ENCODE results near the gene LIN37.

The LIN37 gene

GRCh38 chr19:35801828-35802227, 53.5 kb downstream of the LIN37 start:
- no peak for TF ChIP-seq ZBTB7A (IDR thresholded peaks at IDR 0.05; ENCODE audit: low read depth)
- TF ChIP-seq FOXM1 (IDR thresholded peaks at IDR 0.05; ENCODE audit: borderline replicate concordance, low read depth): no peak
- TF ChIP-seq TAF1 (IDR thresholded peaks at IDR 0.05; ENCODE audit: low read depth): no peak
- no peak for TF ChIP-seq RAD21 (IDR thresholded peaks at IDR 0.05; ENCODE audit: low read depth)
- TF ChIP-seq TCF12 (IDR thresholded peaks at IDR 0.05; ENCODE audit: low read depth): no peak
- TF ChIP-seq EGR1 (IDR thresholded peaks at IDR 0.05): no peak
- TF ChIP-seq USF1 (IDR thresholded peaks at IDR 0.05): no peak
- no peak for TF ChIP-seq YY1 (IDR thresholded peaks at IDR 0.05; ENCODE audit: low read depth)
- no peak for TF ChIP-seq EP300 (IDR thresholded peaks at IDR 0.05; ENCODE audit: borderline replicate concordance)

All from Ishikawa (cell line).